IMR-90 (cell line): ENCODE measurements around the gene PLD1. TPM values are rescaled to one million over a fixed set of nuclear protein-coding genes. Genes with fewer than 3 reads are reported as not detected.

Experiments used
- ATAC-seq: fragments of 200-7000 bp; cut with Tn5 transposase; 2 replicates; pipeline ENCODE4 v1.9.1; 2020; ENCODE audit warnings: low read depth, mild to moderate bottlenecking, moderate library complexity
- BruUV-seq: library from RNA; stranded (reverse); fragments of 400-500 nt; replicated peaks from 2 replicates; lab custom pipeline; 2021; lab: Mats Ljungman, UMichigan
- CTCF ChIA-PET: fragments of 300-600 bp; formaldehyde crosslinking; extraction: SDS; loops from one replicate; lab custom pipeline; 2021; ENCODE audit warnings: antibody characterized with exemption; lab: Yijun Ruan, JAX
- POLR2A ChIA-PET: fragments of 300-600 bp; sonication (Branson Sonifier 250); formaldehyde crosslinking; loops from one replicate; lab custom pipeline; 2022; ENCODE audit warnings: antibody characterized with exemption; ENCODE audit not compliant: unreplicated experiment; lab: Charles Lee
- DNase-seq: peaks from one replicate; pipeline ENCODE4 v3.0.0; 2013
- H2AFZ ChIP-seq: replicated peaks from 2 replicates; pipeline ENCODE3; 2013; ENCODE audit warnings: low read length, mild to moderate bottlenecking; ENCODE audit not compliant: poor library complexity
- H2AK5ac ChIP-seq: 2 replicates; pipeline ENCODE4 v1.6.1; 2013; ENCODE audit warnings: low read depth, low read length, inconsistent platforms
- H2AK9ac ChIP-seq: replicated peaks from 2 replicates; pipeline ENCODE3; 2013; ENCODE audit warnings: mild to moderate bottlenecking, low read depth, low read length, moderate library complexity; ENCODE audit not compliant: poor library complexity
- H2BK120ac ChIP-seq: 2 replicates; pipeline ENCODE4 v1.6.1; 2013; ENCODE audit warnings: low read depth, low read length, inconsistent platforms
- H2BK15ac ChIP-seq: 3 replicates; pipeline ENCODE4 v1.6.1; 2013; ENCODE audit warnings: low read depth, low read length, inconsistent platforms
- H2BK20ac ChIP-seq: 2 replicates; pipeline ENCODE4 v1.6.1; 2013; ENCODE audit warnings: low read depth, mild to moderate bottlenecking, inconsistent platforms, low read length, moderate library complexity
- H2BK5ac ChIP-seq: 2 replicates; pipeline ENCODE4 v1.6.1; 2013; ENCODE audit warnings: mild to moderate bottlenecking, low read depth, low read length, inconsistent platforms; ENCODE audit not compliant: poor library complexity, severe bottlenecking
- H3K14ac ChIP-seq: replicated peaks from 2 replicates; pipeline ENCODE4 v1.6.1; 2013; ENCODE audit warnings: low read depth, low read length, inconsistent platforms
- H3K18ac ChIP-seq: 2 replicates; pipeline ENCODE4 v1.6.1; 2013; ENCODE audit warnings: low read depth, low read length, control low read depth
- H3K23ac ChIP-seq: 2 replicates; pipeline ENCODE4 v1.6.1; 2013; ENCODE audit warnings: low read depth, low read length, inconsistent platforms
- H3K27ac ChIP-seq: 2 replicates; pipeline ENCODE4 v1.5.1; 2013; ENCODE audit warnings: mild to moderate bottlenecking, control low read depth, low read length; ENCODE audit not compliant: insufficient read depth
- H3K27me3 ChIP-seq: 2 replicates; pipeline ENCODE4 v1.6.1; 2013; ENCODE audit warnings: low read length; ENCODE audit not compliant: control insufficient read depth, insufficient read depth
- H3K36me3 ChIP-seq: 2 replicates; pipeline ENCODE4 v1.6.1; 2013; ENCODE audit warnings: low read length, mixed read lengths; ENCODE audit not compliant: control insufficient read depth, insufficient read depth
- H3K4ac ChIP-seq: 2 replicates; pipeline ENCODE4 v1.6.1; 2013; ENCODE audit warnings: low read depth, low read length, inconsistent platforms
- H3K4me1 ChIP-seq: 2 replicates; pipeline ENCODE4 v1.6.1; 2013; ENCODE audit warnings: low read length, mixed read lengths; ENCODE audit not compliant: control insufficient read depth, insufficient read depth
- H3K4me2 ChIP-seq: 2 replicates; pipeline ENCODE4 v1.6.1; 2013; ENCODE audit warnings: low read depth, mild to moderate bottlenecking, control low read depth, low read length, moderate library complexity
- H3K4me3 ChIP-seq: 2 replicates; pipeline ENCODE4 v1.5.1; 2013; ENCODE audit warnings: low read depth, mild to moderate bottlenecking, control low read depth, low read length, moderate library complexity; ENCODE audit not compliant: insufficient read depth
- H3K56ac ChIP-seq: 2 replicates; pipeline ENCODE4 v1.6.1; 2013; ENCODE audit warnings: low read length, inconsistent platforms; ENCODE audit not compliant: insufficient read depth; ENCODE audit errors: extremely low read depth
- H3K79me1 ChIP-seq, 2 experiments: 2 replicates each; pipeline ENCODE4 v1.6.1; 2013; ENCODE audit warnings: low read length in 2 of 2, inconsistent platforms in 1 of 2, low read depth in 1 of 2
- H3K9ac ChIP-seq: 2 replicates; pipeline ENCODE4 v1.6.1; 2013; ENCODE audit warnings: low read depth, low read length, control low read depth
- H3K9me1 ChIP-seq: 2 replicates; pipeline ENCODE4 v1.6.1; 2013; ENCODE audit warnings: low read length, inconsistent platforms; ENCODE audit not compliant: insufficient read depth
- H3K9me3 ChIP-seq: 2 replicates; pipeline ENCODE4 v1.6.1; 2013; ENCODE audit warnings: low read length; ENCODE audit not compliant: control insufficient read depth, insufficient read depth
- H4K20me1 ChIP-seq: 2 replicates; pipeline ENCODE4 v1.6.1; 2013; ENCODE audit warnings: low read length, inconsistent platforms; ENCODE audit not compliant: insufficient read depth
- H4K5ac ChIP-seq: 2 replicates; pipeline ENCODE4 v1.6.1; 2013; ENCODE audit warnings: mild to moderate bottlenecking, low read depth, low read length, control low read depth
- H4K8ac ChIP-seq, 2 experiments: 2 replicates each; pipeline ENCODE4 v1.6.1; 2013; ENCODE audit warnings: low read depth in 2 of 2, low read length in 2 of 2, control low read depth in 1 of 2, inconsistent platforms in 1 of 2
- H4K91ac ChIP-seq: 2 replicates; pipeline ENCODE4 v1.6.1; 2013; ENCODE audit warnings: low read depth, low read length, inconsistent platforms; ENCODE audit not compliant: insufficient read depth
- BHLHE40 ChIP-seq: fragments of 150-350 bp; IDR thresholded peaks from 2 replicates; pipeline ENCODE4 v1.6.1; 2016; ENCODE audit warnings: mild to moderate bottlenecking, low read depth, low read length
- CEBPB ChIP-seq: IDR thresholded peaks from 2 replicates; pipeline ENCODE4 v1.6.1; 2012; ENCODE audit warnings: low read depth, low read length, improper control_type of control experiment
- FOS ChIP-seq: fragments of 150-350 bp; IDR thresholded peaks from 2 replicates; pipeline ENCODE4 v1.6.1; 2016; ENCODE audit warnings: low read depth, low read length
- MAZ ChIP-seq: IDR thresholded peaks from 2 replicates; pipeline ENCODE4 v1.6.1; 2012; ENCODE audit warnings: low read depth, mild to moderate bottlenecking, low read length, improper control_type of control experiment, moderate library complexity, borderline replicate concordance
- MXI1 ChIP-seq: IDR thresholded peaks from 2 replicates; pipeline ENCODE4 v1.6.1; 2012; ENCODE audit warnings: low read depth, mild to moderate bottlenecking, low read length, moderate library complexity, borderline replicate concordance
- POLR2A ChIP-seq: IDR thresholded peaks from 2 replicates; pipeline ENCODE4 v1.6.1; 2012; ENCODE audit warnings: mild to moderate bottlenecking, low read depth, low read length
- RAD21 ChIP-seq: IDR thresholded peaks from 2 replicates; pipeline ENCODE4 v1.6.1; 2012; ENCODE audit warnings: low read length, improper control_type of control experiment
- RFX5 ChIP-seq: IDR thresholded peaks from 2 replicates; pipeline ENCODE4 v1.8.0; 2012; ENCODE audit warnings: low read depth, mild to moderate bottlenecking, low read length, moderate library complexity
- WGBS, 2 experiments: methylation state at CpG; one replicate each; pipeline versions ENCODE4 v1.1.5 to v1.1.7; 2013; ENCODE audit warnings: missing lambda C conversion rate in 2 of 2; ENCODE audit not compliant: insufficient read length in 1 of 2; ENCODE audit errors: extremely low coverage in 2 of 2; 5-methylcytosine and 5-hydroxymethylcytosine counted together
- dilution Hi-C: fragments of 300-500 bp; cut with HindIII; formaldehyde crosslinking; loops from one replicate; pipeline ENCODE4 v1.14.3; 2018; ENCODE audit warnings: low sequenced_read_pairs; ENCODE audit not compliant: unreplicated experiment
- in situ Hi-C: fragments of 300-500 bp; cut with MboI; formaldehyde crosslinking; loops from 3 replicates; pipeline ENCODE4 v1.14.3; 2019; ENCODE audit warnings: low sequenced_read_pairs, inconsistent platforms, mixed read lengths
- intact Hi-C: fragments of 100-400 bp; cut with micrococcal nuclease; formaldehyde crosslinking; loops from 2 replicates; pipeline ENCODE4 v1.10.0; 2022
- polyA plus RNA-seq, 3 experiments: library from polyadenylated mRNA; depleted of rRNA; stranded (reverse); fragments of >200 nt; gene quantifications; 2 replicates each; pipeline ENCODE4 v1.2.3, GENCODE V29; 2012; ENCODE audit warnings: low replicate concordance in 1 of 3
- total RNA-seq: library from RNA; depleted of rRNA; stranded (reverse); fragments of >200 nt; gene quantifications from 2 replicates; pipeline ENCODE4 v1.2.3, GENCODE V29; 2012
- TF ChIP-seq, protein P1 (sequence below): fragments of 150-350 bp; IDR thresholded peaks from 2 replicates; pipeline ENCODE4 v1.6.1; 2017; ENCODE audit warnings: mild to moderate bottlenecking, antibody characterized with exemption, low read length, low read depth
- TF ChIP-seq, protein P2 (sequence below): conservative IDR thresholded peaks from 2 replicates; pipeline ENCODE4 v1.5.1; 2012; ENCODE audit warnings: mild to moderate bottlenecking, low read depth, low read length, improper control_type of control experiment

Gene PLD1
- total and polyA plus RNA-seq, 2 of the 4 experiments (the other 2 are of a cell fraction), result 3.3 to 9.7 TPM

DNA sequence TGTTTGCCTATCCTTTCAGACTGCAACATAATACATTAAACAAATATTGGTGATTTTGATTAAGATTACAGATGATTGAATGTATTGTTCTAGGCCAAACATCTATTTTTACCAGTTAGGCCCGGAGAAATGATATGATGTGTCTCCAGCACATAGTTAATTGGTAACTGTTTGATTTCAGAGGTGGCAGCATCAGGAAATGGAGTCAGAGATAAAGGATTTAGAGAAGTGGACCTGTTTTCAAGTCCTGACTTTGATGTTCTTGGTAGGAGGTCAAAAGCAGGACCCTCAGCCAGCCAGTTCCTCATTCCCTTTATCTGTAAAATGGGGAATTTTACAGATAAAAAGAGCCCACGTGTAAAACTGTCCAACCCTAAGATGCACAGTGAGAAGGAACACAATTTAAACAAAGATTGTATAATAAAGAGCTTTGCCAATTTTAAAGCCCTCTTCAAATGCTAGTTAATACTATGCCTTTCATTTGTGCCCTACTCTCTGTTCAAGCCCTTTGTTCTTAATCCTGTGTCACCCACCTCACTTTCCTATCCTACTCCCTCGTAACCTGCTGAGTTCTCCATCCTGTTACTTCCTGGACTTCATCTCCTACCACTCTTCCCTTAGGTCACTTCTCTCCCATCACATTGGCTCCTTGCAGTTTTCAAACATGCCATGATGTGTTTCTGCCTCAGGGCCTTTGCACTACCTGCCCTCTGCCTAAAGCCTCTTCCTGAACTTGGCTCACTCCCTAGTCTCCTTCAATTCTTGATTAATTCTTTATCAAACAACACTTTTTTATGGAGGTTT lies 35.4 kb upstream of the PLD1 start (continued):
- no peak for TF ChIP-seq POLR2A
- TF ChIP-seq MXI1, result no peak

DNA sequence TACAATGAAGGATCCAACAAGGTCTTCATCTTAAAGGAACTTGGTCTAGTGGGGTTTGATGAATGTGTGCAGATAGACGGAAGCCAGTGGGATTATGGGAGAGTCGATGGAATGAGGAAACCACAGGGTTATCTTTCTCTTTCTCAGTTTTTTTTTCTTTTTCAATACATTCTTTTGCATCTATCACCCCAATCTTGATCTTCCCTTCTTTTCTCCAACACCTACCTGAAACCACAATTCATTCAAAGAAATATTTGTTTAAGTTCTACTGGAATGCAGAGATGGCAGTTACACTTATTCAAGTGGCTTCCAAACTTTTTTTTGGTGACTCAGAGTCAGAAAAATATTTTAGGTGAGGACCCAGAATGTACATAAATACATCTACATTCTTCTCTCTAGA lies 34.6 kb upstream of the PLD1 start:
- dilution Hi-C loops (no loop called here), in situ Hi-C loops (no loop called here), intact Hi-C loops (no loop called here)
- H2BK5ac ChIP-seq, result peak overlapping the region; percentile 7
- no peaks in the 10 kb centered on the region for H3K27me3 ChIP-seq
- H4K91ac ChIP-seq, result peak overlapping the region; percentile 48
- DNase-seq (no peak), ATAC-seq (no peak)
- H2BK20ac ChIP-seq, result no peak overlapping the region
- H3K56ac ChIP-seq, result no peak overlapping the region
- no peaks in the 10 kb centered on the region for H3K79me1 ChIP-seq
- no peak overlapping the region for H3K4me3 ChIP-seq
- TF ChIP-seq RAD21 (no peak), MAZ (no peak), RFX5 (no peak), CEBPB (no peak), MXI1 (no peak), BHLHE40 (no peak), FOS (no peak)
- TF ChIP-seq, protein P1, sequence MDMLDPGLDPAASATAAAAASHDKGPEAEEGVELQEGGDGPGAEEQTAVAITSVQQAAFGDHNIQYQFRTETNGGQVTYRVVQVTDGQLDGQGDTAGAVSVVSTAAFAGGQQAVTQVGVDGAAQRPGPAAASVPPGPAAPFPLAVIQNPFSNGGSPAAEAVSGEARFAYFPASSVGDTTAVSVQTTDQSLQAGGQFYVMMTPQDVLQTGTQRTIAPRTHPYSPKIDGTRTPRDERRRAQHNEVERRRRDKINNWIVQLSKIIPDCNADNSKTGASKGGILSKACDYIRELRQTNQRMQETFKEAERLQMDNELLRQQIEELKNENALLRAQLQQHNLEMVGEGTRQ, result no peak
- TF ChIP-seq, protein P2, sequence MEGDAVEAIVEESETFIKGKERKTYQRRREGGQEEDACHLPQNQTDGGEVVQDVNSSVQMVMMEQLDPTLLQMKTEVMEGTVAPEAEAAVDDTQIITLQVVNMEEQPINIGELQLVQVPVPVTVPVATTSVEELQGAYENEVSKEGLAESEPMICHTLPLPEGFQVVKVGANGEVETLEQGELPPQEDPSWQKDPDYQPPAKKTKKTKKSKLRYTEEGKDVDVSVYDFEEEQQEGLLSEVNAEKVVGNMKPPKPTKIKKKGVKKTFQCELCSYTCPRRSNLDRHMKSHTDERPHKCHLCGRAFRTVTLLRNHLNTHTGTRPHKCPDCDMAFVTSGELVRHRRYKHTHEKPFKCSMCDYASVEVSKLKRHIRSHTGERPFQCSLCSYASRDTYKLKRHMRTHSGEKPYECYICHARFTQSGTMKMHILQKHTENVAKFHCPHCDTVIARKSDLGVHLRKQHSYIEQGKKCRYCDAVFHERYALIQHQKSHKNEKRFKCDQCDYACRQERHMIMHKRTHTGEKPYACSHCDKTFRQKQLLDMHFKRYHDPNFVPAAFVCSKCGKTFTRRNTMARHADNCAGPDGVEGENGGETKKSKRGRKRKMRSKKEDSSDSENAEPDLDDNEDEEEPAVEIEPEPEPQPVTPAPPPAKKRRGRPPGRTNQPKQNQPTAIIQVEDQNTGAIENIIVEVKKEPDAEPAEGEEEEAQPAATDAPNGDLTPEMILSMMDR, result no peak
- H3K23ac ChIP-seq, result no peak overlapping the region
- H3K9ac ChIP-seq, result no peak overlapping the region
- H3K36me3 ChIP-seq, result no peaks in the 10 kb centered on the region
- WGBS, 2 experiments, result no CpG with 5 or more reads among the region's 2 CpGs
- BruUV-seq, result no TSS peak
- H3K27ac ChIP-seq, result no peak overlapping the region
- H2AFZ ChIP-seq, result no peak overlapping the region
- H2BK15ac ChIP-seq, result peak overlapping the region; percentile 45; the same call in 2 of the 3 replicates
- H3K4me1 ChIP-seq, result peaks cover 12% of the 10 kb centered on the region
- H4K20me1 ChIP-seq, result no peaks in the 10 kb centered on the region
- H2AK9ac ChIP-seq, result no peak overlapping the region
- H2AK5ac ChIP-seq, result no peak overlapping the region
- no peaks in the 10 kb centered on the region for H3K9me3 ChIP-seq
- no peak overlapping the region for H3K4me2 ChIP-seq
- no peak overlapping the region for H4K8ac ChIP-seq
- H3K9me1 ChIP-seq, result peaks cover 3% of the 10 kb centered on the region
- peak overlapping the region; percentile 72; the same call in 1 of the 2 replicates for H3K18ac ChIP-seq
- peak overlapping the region; percentile 39; the same call in 1 of the 2 replicates for H2BK120ac ChIP-seq
- ChIA-PET CTCF (no interaction called here), POLR2A (interaction anchor here (0.5 kb wide), 1 partner anchor 68 kb away, joined by 3 read pairs; no protein-coding TSS in a partner anchor)
- no peak overlapping the region; the same call in 1 of the 2 replicates for H4K5ac ChIP-seq
- H3K4ac ChIP-seq, result no peak overlapping the region
- 0 out of 2 replicates have a peak overlapping the region, but pooled peaks have one; percentile 43 for H3K14ac ChIP-seq
